Measurements from ENCODE around the gene NXNL2.

The NXNL2 gene

DNA sequence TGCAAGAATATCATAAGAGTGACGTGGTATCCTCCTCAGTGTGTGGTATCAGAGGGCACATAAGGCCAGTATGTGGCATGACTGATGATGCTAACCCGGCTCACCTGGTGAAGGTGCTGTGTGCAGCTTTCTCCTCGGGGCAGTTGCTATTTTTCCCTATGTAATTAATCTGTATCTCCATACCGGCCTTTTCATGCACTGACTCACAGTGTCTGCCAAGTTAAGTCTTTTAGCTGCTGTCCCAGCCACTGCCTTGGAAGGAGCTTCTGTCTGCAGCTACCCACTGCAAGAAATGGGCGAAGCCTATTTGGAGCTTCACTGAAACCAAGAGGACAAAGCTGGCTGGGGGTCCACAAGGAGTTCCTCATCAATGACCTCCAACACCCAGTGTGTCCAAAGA, 46.0 kb downstream of the NXNL2 start:
- no peak for DNase-seq

GRCh38 chr9:88583901-88584596, 49.1 kb downstream of the NXNL2 start:
- DNase-seq = no peak

GRCh38 chr9:88585426-88585825, 50.4 kb downstream of the NXNL2 start:
- DNase-seq = no peak

DNA sequence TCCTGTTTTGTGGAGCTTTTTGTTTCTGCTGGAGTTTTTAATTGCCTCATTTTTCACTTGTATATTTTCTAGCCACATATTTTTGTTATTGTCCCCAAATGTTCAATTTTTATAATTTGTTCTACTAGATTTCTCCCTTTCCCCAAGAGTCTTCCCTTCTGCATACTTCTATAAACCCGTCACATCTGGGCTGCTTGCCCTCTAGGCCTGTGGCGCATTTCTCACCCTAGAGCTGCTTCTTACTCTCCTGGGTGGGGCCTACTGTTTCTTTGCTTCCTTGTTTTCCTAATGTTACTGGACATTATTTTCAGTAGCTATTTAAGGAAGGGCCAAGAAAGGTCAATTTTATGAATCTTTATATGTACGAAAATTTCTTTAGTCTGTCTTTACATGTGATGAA, 51.5 kb downstream of the NXNL2 start:
- no peak for DNase-seq

- DNase-seq = no peak
These were observed 52.2 kb downstream of the NXNL2 start for GRCh38 chr9:88587182-88587581.

DNA sequence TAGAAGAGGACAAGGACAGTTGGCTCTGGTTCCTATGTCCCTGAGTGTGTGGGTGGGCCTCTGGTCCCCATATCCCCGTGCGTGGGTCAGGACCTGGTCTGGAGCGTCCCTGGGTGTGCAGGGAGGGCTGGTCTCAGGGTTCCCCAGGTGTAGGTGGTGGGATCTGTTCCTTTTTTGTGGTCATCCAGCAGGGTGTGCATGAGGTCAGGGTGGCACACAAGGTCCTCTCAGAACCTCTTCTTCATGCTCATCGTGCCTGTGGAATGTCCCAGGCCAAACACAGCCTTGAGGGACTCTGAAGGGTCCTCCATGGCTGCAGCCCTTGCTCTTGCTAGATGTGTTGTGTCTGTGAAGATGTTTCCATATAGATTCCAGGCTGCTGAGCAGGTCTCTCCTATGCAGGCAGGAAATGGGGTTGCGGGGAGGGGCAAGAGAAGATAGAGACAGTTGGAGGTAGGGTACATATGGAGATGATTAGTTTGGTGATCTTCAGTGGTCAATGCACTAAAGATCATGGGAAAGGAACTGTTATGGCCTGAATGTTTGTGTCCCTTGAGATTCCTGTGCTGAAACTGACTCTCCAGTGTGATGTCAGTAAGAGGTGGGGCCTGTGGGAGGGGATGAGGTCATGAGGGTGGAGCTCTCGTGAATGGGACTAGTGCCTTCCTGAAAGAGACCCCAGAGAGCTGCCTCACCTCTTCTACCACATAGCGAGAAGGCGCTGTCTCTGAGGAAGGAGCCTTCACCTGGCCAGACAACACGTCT, 53.1 kb downstream of the NXNL2 start:
- no peak for DNase-seq

GRCh38 chr9:88589656-88590055, 54.7 kb downstream of the NXNL2 start:
- no peak for DNase-seq

DNA sequence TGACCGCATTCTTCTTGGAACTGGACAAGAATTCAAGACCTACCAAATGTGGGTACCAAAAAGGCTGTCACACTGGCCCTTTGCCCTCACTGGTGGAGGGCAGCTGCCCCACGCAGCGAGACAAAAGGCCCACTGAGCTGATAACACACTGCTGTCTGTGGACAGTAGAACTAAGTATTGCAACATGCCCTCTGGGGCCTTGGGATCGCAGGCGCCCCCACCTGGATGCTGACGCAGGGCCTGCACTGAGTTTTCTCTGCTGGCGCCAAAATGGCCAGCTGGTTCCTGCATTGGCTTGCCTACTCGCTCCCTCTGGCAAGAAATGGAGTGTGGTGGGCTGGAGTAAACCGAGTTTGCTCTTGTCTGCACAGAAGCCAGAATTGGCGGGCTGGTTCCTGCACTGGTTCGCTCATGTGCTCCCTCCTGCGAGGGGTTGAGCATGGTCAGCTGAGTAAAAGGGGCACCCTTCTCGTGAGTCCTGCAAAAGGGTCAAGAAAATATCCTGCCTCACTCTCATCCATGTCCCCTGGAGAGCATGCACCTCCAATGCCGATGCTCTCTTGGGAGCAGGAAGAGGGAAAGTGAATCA, 55.7 kb downstream of the NXNL2 start:
- DNase-seq = no peak

- peak; percentile 33 for DNase-seq
These were observed 58.7 kb downstream of the NXNL2 start for GRCh38 chr9:88593537-88594185.
